Measurements from ENCODE around the gene CCDC158.
"Not testable (repeated sequence)": the region's sequence is repeated elsewhere in the genome, so short reads cannot be mapped to it uniquely, and the experiment has no call there.

The CCDC158 gene

GRCh38 chr4:76364763-76365162 is 56.2 kb downstream of the CCDC158 start:
- no peak for DNase-seq

- DNase-seq = no peak
Observed at GRCh38 chr4:76363556-76364290, 57.2 kb downstream of the CCDC158 start.

DNA sequence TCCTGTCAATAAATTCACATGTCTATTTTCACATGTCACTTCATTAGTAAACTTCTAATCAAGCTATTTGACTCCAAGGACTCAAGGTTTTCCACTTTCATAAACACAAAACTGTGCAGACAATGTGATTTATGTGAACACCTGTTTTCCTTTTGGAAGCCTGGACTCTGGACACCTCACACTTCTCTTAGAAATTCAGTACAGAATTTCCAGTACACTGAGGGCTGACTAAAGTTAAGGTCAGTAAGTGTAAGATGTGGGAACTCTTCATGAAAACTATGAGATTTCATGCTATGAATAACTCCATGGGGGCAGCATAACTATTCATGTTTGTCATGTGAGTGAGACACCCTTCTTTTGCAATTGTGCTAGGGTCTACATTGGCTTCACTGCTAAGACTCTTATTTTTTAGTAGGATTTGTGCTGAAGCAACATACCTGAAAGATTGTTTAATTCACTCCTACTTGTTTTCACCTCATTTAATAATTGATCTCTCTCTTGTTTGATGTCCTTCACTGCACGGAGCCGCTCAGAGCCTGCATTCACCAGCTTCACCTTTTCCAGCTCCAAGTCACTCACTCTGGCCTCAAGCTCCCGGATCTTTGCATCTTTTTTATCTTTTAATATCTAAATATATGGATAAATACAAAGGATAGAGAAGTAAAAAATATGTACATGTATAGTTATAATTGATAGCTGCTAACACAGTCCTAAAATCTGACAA is 59.1 kb downstream of the CCDC158 start:
- DNase-seq = no peak

DNA sequence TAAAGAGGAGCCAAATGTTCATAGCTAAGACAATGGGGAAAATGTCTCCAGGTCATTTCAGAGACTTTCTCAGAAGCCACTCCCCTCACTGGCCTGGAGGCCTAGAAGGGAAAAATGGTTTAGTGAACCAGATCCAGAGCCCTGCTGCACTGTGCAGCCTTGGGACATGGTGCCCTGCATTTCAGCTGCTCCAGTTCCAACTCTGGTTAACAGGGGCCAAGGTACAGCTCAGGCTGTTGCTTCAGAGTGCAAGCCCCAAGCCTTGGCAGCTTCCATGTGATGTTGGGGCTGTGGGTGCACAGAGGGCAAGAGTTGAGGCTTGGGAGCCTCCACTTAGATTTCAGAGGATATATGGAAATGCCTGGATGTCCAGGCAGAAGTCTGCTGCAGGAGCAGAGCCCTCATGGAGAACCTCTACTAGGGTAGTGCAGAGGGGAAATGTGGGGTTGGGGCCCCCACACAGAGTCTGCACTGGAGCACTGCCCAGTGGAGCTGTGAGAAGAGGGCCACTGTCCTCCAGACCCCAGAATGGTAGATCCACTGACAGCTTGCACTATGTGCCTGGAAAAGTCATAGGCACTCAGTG is 61.0 kb downstream of the CCDC158 start:
- DNase-seq = not testable (repeated sequence)

DNA sequence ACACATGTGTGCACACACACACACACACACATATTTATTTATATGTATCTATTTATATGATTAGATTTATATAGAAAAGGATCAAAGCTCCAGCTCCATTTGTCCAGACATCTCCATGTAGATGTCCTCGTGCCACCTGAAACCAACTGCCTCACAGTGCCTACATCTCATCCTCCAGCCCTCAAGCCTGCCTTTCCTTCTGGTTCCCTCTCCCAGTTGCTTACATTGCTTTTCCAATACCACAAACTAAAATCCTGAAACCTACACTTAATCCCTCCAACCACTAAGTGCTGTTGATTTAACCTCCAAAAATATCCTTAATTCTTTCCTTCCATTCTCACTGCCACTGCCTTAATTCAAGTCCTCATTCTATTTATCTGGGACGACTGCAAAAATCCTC is 63.0 kb downstream of the CCDC158 start:
- no peak for DNase-seq

DNA sequence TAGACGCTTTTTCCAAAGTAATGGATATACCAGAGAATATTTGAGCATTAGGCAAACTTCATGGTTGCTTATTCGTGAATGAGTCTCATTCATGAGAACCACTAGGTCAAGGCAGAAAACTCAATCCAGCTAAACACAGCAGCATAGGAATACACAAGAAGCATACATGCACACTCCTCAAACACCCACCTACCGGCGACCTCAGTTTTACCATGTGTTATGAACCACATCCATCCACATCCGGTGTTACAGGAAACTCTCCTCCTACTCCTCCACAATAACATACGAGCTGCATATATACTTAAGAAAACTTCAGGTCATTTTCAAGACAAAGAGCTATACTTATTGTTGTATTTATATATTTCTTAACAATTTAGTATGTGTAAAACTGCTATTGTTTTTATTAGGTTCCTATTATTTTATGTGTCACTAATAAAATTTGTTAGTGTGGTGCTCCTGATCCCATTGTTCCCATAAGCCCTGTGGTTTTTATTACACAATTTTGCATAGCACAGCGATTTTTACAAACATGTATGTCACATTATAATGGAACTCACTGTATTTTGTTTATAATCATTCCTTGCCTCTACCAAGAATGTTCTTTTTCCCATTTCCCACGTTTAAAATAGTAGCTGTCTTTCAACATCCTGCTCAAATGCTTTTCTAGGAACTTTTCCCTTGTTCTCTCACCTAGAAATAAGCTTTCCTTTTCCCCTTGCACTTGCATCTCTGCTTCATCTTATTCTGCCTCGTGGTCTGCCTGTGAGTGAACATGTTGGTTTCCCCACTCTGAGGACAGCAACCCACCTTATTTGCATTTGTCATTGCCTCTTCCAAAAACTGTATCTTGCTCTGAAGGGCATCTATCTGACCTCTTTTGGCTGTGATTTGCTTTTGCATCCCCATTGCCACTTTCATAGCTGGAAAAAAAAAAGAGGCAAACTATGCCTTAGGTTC is 66.1 kb downstream of the CCDC158 start:
- no peak for DNase-seq

- DNase-seq = no peak
Observed at GRCh38 chr4:76342803-76343202, 78.1 kb downstream of the CCDC158 start.

GRCh38 chr4:76342191-76342590 is 78.8 kb downstream of the CCDC158 start:
- no peak for DNase-seq

GRCh38 chr4:76341063-76341462 is 79.9 kb downstream of the CCDC158 start:
- DNase-seq = peak; percentile 43

- no peak for DNase-seq
Observed at GRCh38 chr4:76339364-76339763, 81.6 kb downstream of the CCDC158 start.

- DNase-seq = peak; percentile 2
Observed at GRCh38 chr4:76334885-76335284, 86.1 kb downstream of the CCDC158 start.

DNA sequence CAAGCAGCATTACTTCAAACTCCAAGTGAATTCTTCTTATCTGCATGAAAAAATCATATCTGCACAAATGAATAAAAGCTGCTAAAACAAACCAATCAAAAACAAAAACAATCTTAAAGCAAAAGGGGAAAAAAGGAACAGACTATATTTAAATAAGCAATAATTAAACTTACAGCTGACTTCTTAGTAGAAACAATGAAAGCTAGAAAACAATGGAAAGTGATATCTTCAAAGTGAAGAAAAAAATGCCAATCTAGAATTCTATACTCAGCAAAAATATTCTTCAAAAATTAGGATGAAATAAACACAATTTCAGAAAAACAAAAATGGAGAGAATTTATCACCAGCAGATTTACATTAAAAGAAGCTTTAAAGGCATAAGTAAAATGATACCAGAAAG is 94.4 kb downstream of the CCDC158 start:
- DNase-seq = no peak

DNA sequence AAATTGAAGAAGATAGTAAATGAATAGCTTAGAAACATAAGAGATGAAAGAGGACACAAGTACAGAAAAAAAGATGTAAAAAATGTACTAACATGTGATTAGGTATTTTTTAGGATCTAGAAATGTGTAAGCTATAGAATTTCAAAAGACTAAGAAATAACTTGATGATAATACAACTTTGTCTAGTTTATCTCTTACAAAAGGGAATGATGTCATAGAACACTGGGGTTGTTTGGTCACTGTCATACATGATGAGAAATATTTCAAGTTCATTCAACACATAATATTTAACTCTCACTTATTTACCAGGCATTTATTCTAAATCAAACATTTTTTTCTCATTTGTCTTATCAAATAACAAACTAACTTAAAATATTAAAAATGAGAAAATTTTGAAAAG is 95.9 kb downstream of the CCDC158 start:
- no peak for DNase-seq

- no peak for DNase-seq
Observed at GRCh38 chr4:76322236-76322635, 98.7 kb downstream of the CCDC158 start.

- no peak for DNase-seq
Observed at GRCh38 chr4:76316131-76316530, 104.8 kb downstream of the CCDC158 start.

DNA sequence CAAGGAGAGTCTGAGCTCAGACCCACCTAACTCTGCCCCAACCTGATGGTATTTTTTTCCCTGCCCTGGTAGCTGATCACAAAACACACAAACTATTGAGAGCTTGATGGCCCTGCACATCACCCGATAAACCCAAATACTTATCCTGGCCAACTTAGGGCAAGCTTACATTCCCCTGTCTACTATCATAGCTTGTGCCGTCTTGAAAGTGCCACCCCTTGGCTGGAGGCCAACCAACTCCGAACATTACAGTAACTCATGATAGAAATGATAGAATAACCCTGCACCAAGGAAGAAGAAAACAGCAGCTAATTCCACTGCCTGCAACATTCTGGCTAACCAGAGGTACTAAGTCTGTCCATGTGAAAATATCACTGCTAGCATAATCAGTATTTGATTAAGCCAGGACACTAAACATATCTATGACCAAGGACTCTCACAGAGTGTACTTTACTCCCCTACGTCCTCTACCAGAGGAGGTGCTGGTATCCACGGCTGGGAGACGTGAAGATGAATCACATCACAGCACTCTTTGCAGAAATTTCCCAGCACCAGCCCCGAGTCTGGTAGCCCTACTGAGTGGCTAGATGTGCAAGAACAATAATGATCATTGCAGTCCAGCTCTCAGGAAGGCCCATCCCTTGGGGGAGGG is 105.5 kb downstream of the CCDC158 start:
- no peak for DNase-seq

GRCh38 chr4:76313547-76313946 is 107.4 kb downstream of the CCDC158 start:
- no peak for DNase-seq

DNA sequence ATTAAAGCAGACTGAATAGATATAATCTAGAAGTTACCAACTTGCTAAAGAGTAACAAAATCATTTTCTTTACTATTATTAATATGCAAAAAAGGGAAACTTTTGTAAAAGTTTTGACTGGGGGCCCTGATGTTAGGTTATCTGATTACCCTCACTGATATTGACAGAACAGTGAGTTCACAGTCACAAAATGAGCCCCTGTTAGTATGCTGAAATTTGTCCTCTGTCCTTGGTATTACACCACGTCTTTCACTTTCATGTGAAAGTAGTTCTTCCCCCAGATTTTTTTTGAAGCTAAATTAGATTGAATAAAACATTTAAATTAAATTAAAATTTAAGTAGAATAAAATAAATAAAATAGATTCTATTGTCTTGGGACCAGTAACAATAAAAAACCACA is 108.5 kb downstream of the CCDC158 start:
- DNase-seq = no peak

DNA sequence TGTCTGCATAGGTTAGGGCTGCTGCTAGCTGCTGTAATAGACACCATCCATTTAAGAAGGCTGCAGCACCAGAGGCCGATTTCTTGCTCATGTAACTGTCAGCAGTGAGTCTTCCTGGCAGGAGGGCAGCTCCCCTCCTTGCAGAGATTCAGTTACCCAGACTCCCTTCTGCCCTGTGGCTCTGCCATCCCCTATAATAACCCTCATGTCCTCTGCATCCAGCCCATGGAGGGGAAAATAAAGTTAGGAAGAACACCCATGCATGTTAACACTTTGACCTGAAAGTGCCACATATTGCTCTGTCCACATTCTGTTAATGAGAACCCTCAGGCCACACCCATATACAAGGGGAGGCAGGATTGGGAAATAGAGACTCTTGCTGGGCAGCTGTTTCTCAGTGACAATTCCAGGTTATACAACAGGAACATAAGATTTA is 109.0 kb downstream of the CCDC158 start:
- no peak for DNase-seq

GRCh38 chr4:76310683-76311082 is 110.3 kb downstream of the CCDC158 start:
- no peak for DNase-seq

DNA sequence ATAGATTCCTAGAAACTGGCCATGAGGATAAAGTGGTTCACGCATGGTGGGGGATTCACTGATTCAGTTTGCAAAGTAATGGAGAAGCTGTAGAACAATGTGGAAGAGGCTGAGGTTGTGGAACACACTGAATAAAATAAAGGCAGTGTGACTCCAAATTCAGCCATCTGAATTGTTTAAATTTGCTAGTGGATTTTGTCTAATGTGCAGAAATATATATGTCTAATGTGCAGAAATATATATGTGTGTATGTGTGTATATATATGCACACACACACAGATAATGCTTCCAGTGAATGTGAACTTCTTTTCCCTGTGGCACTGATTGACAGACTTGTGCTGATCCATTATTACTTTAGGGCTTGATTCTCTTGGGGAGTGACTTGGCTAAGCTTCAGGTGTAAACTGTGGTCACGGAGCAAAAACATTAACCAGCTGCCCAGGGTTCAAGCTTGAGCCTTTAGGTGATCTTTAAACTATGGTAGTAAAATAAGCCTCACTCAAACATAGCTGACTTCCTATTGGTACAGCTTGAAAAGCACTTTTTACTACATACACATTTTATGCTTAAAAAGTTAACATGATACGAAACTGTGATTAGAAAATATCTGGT is 110.9 kb downstream of the CCDC158 start:
- no peak for DNase-seq

- no peak for DNase-seq
Observed at GRCh38 chr4:76308548-76308947, 112.4 kb downstream of the CCDC158 start.
